IPS-NIHi11 (cell line): Measurements from ENCODE around the gene ZNF512B.
"Not testable (repeated sequence)": the region's sequence is repeated elsewhere in the genome, so short reads cannot be mapped to it uniquely, and the experiment has no call there.

Experiments
- DNase-seq: peaks from one replicate; pipeline ENCODE4 v3.0.0; 2012; ENCODE audit warnings: mixed read lengths, low spot score

ZNF512B gene

DNA sequence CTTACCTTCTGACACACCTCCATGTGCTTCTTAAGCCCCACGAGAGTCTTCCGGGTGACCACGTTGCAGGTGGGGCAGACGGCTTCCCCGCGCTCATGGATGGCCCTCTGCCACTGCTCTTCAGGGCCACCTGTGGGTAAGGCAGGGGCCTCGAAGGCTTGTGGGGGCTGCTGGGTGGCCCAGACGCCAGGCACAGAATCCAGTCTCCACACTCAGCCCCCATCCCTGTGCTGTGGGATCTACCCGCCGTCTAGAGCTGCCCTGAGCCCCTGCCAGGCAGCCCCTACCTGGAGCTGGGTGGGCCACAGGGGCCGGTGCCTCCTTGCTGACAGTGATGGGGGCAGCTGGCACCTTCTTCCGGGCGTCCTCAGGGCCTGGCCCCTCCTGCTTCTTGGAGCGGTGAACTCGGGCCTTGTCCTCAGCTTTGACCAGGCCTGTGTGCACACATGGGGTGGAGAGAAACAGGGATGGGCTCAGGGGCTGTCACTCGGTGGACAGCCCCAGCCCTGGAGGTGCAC, 5.9 kb downstream of the ZNF512B start:
- DNase-seq: no peak

DNA sequence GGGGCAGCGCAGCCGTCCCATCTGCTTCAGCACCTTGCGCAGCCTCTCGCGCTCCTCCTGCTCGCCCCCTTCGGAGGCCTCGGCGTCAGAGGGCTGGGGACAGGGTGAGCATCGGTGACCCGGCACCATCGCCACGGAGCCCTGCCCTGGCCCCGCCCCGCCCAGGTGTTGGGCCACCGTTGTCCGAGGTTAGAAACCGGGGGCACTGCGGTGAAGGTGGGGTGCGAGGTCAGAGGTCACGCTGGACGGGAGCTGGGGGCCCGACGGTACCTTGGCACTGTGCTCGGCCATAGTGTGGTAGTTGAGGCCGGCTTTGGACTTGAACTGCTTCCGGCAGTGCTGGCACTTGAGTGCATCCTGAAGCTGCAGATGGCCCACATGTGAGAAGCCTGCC, 6.4 kb downstream of the ZNF512B start:
- DNase-seq: no peak

DNA sequence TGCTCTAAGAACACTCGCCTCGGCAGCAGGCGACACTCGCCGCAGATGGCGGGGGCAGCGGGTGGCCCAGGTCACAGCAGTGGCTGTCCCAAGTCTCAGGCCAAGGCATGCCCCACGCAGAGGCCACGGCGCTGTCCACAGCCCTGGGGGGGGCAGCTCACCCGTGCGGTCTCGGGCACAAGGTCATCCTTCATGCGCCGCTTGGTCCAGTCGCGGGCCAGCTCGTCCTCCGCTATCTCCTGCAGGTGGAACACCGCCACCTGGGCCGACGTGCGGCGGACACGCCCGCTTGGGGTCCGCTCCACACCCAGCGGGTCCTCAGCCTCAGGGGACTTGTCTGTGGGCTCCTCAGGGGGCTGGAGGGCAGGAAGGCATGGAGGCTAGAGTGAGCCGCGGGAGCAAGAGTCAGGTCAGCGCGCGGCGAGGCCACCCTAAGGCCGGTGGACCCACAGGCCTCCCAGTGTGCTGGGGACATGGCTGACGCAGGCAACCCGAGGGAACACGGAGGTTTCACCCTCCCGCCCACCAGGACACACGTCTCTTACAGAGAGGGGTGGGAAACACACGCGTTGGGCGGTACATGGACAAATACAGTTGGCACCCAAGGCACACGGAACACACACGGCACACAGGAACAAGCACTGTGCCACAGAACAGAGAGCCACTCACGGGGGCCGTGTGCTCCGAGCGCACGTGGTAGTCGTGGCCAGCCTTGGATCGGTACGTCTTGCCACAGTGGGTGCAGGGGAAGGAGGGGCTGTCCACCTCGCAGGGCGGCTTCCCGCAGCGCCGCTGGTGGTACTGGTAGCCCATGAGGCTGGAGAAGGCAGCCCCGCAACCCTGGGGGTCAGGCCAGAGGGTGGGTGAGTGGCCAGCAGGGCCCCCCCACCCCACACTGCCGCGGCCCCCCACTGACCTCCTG, 7.0 kb downstream of the ZNF512B start:
- DNase-seq: no peak

DNA sequence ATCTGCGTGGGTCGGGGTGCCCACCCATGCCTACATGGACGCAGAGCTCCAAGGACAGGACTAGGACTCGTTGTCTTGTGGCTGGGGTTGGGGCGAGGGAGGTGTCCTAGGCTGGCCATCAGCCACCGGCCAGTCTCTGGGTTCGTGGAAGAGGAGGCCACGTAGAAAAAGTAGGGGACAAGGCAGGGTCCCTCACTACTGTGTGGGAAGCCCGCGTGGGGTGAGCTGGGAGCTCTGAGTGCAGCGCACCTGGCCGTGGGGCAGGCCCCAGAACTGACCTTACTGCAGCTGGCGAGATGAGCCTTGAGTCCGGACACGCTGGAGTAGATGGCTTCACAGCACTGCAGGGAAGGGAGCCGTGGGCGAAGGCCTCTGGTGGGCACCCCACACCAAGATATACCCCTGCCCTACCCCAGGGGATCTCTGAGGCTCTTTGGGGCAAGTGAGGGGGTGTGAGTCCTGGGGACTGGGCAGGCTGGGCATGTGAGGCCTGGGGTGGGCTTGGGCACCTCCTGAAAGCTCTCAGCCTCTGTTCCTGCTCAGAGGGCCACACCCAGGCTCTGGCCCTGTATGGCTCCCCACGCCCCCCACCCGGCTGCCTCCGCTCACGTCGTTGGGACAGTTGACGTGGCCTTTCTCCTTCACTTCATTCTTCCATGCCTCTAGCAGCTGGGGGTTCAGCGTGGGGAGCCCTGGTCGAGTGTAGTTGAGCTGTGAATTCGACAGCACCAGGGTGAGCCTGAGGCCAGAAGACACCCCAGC, 7.9 kb downstream of the ZNF512B start:
- DNase-seq: no peak

DNA sequence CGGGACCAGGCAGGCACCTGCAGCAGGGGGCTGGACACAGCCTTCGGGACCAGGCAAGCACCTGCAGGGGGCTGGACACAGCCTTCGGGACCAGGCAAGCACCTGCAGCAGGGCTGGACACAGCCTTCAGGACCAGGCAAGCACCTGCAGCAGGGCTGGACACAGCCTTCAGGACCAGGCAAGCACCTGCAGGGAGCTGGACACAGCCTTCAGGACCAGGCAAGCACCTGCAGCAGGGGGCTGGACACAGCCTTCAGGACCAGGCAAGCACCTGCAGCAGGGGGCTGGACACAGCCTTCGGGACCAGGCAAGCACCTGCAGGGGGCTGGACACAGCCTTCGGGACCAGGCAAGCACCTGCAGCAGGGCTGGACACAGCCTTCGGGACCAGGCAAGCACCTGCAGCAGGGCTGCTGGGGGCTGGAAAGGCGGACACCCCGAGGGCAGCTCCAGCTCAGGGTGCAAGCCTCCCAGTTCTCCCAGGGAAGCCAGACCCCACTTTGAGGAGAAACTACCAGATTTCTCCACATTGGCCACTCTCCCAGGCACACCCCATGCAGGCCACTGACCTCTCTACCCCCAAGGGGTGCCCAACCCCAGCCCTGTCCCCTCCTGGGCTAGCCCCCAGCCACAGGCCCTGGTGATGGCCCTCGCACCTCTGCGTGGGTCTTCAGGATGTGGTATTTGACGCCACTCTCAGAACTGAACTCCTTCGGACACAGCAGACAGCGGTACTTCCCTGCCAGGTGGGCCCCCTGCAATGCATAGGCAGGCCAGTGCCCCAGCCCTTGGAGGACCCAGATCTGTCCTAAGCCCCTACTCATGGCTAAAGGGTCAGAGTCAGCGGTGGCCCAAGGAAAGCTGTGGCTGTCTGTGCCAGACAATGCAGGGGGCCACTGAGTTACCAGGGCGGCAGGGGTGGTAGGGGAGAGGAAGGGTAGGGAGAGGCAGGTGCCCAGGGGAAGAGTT, 8.8 kb downstream of the ZNF512B start:
- not testable (repeated sequence) for DNase-seq

DNA sequence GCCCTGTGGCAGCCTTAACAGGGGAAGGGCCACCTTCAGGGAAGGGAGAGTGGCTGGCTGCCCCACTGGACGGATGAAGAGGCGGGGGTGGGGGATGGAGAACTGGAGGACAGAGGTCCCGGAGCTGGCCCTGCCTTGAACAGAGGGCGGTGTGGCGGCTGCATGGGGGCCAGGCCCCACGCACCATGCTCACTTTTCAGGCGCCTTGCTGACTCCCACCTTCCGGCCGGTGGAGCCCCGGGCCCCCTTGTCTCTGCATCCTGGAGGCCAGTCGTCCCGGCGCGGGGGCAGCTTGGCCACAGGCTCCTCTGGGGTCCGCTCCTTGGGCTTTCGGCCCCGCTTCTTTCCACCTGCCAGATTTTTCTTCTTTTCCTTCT, 10.0 kb downstream of the ZNF512B start:
- no peak for DNase-seq

DNA sequence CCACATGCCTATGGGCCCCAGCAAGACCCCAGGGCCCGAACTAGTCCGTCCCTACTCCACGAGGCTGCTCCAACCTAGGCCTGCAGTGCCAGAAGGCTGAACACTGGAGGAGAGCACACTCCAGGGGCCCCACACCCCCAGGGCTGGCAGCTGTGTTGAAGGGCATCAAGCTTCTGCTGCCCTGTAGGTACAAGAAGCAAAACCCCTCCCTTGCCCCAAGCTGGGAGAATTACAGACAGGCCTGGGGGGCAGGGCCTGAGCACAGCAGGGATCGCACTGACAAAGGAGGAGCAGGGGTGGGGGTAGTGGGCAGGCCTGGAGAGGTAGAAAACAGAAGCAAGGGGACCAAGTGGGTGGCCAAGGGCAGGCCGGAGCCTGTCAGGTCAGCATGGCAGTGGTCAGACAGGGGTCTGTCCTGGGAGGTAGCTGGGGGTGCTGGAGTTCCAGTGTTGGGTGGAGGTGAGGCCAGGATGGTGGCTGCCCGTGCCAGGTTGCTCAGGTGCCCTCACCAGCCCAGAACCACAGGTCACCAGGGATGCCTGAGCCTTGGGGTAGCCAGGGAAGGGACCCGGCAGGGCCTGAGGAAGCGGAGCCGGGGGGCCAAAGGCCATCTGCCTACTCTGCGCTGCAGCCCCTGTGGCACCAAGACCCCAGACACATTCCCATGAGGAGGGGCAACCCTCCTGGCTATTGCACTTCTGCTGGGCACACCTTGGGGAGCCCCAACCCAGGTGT, 10.6 kb downstream of the ZNF512B start:
- no peak for DNase-seq

DNA sequence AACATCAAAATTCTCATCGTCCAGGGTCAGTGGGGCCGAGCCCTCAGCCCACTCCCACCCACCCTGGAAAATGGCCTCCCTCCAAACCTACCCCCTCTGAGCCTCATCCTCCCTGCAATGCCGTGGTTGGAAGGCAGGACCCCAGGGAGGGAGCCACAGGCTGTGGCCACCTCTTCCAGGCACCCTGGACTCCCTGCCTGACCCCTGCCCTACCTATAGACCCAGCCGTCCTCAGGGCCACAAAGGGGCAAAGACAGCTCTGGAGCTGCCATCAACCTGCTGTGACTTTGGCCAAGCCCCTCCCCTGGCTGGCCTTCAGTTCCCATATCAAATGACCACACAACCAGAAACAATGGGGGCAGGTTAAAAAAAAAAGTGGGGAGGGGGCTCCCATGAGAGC, 11.3 kb downstream of the ZNF512B start:
- no peak for DNase-seq

DNA sequence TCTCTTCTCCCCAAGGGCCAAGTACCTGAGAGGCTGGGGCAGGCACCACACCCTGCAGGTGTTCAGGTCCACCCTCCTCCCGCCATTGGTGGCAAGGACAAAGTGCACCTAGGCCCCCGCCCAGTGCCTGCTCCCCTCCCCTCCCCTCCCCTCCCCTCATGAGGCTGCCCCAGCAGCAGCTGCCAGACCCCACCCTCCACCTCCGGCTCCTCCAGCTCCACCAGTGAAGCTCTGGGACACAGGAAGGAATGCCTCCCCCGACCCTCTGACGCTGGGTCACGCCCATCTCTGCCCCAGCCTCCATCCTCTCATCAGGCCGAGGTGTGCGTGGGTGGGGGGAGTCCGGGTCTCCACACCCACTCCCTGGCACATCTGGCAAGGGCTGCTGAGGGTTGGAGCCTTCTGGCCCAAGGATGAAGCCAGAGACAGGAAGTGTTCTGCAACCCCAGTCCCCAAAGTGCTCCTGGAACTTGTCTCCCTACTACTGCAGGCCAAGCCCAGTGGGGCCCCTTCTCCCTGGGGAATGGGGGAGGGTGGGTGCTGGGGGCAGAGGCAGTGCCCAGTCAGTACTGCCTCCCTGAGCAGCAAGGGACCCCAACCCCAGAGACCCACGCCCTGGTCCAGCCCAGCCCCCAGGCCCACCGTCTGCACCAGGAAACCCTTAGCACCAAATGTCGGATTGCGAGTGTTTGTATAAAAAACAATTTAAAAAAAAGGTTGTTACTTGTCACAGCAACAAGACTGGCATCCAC, 11.9 kb downstream of the ZNF512B start:
- peak; percentile 86 for DNase-seq

DNA sequence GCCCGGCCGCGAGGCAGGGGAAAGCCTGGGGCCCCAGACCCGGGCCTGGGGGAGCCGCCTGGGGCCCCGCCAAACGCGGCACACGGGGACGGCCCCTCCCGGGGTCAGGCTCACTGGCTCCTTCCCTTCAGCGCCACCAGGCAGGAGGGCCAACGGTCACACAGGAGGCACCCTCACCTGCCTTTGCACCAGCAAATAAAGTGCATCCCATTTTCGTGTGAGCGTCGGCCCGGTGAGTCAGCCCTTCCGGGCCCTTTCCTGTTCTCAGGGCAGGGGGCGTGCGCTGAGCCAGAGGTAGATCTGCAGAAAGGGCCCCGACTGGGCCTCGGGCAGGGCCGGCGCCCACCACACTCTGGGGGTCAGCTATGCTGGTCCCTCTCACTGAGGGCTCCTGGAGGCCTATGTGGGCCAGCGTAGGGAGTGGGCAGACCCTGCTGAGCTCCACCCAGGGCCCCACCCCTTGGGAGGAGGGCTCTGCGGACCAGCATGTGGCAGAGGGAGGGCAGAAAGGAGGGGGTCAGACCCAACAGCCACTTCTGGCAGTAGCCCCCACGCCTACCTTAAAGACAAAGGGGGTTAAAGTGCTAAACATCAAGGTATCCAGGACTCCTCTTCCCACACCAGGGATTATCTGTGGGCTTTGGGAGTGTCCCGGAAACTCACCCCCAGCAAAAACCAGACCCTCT, 12.6 kb downstream of the ZNF512B start:
- peak; percentile 85 for DNase-seq

DNA sequence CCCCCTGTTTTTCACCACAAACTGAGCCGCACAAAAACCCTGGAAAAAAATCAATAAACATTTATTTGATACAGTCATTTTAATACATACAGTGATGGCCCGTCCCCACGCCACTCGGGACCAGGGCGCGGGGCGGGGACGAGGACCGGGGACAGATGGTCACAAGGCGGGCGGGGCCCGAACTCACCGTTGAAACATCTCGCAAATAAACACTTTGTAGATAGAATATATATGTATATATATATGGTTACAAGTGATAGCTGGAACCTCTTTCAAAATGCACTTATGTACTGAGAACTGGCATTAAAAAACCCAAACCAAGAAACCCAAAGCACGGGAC, 13.1 kb downstream of the ZNF512B start:
- DNase-seq: no peak

DNA sequence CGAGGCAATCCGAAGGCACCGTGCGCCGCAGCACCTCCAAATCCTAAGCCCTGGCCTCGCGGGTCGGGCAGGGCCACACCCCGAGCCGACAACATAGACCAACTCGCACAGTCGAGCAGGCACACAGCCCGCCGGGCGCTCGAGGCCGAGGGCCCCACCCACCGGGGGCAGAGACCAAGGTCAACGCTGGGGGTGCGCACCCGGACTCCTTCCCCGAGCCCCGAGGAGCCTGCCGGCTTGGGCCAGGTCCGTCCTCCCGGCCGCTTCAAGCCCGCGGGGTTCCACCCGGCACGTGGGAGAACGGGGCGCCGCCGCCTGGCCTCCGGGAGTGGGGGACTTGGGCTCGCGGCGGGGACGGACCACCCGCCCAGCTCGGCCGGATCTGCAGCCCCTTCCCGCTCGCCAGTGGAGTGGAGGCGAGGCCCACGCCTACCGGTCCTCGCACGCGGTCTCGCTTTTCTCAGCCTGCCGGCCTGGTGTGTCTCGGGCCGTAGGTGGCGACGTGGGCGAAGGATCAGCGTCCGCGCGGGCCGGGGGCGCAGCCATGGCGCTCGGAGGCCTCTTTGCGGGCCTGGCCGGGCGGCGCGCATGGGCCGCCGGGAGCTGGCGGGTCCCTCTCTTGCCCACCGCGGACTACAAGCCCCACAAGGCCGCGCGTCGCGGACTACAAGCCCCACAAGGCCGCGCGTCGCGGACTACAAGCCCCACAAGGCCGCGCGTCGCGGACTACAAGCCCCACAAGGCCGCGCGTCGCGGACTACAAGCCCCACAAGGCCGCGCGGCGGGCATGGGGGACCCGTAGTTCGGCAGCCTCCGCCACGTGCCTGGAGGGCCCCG, 13.7 kb downstream of the ZNF512B start, which contains the start of gene UCKL1:
UCKL1 (minus strand) TSS at position 590 of the 837 bp plus-strand sequence; CDS start at position 546, 44 bp downstream.
- peak; percentile 95 for DNase-seq

DNA sequence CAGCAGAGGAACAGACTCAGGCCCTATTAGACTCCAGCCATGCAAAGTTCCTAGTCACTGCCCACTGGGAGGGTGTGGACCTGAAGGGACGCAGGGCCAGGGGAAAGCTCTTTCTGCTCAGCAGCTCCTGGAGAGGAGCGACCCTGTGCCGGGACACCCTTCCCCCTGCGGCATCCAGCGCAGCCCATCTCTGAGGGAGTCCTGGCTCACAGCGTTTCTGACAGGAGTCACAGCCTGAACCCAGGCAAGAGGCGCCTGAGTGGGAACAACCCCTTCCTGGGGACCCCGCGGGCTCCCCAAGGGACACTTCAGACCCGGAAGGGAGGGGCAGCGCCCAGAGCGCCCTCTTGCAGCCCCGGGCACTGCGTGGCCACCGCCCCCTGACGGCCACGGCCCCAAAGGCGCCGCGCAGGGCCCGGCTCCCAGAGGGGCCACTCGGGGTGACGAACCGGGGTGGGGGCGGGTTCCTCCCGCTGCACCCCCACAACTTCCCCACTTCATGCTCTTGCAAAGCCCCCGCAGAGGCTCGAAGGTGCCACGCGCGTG, 14.4 kb downstream of the ZNF512B start:
- DNase-seq: peak; percentile 62

DNA sequence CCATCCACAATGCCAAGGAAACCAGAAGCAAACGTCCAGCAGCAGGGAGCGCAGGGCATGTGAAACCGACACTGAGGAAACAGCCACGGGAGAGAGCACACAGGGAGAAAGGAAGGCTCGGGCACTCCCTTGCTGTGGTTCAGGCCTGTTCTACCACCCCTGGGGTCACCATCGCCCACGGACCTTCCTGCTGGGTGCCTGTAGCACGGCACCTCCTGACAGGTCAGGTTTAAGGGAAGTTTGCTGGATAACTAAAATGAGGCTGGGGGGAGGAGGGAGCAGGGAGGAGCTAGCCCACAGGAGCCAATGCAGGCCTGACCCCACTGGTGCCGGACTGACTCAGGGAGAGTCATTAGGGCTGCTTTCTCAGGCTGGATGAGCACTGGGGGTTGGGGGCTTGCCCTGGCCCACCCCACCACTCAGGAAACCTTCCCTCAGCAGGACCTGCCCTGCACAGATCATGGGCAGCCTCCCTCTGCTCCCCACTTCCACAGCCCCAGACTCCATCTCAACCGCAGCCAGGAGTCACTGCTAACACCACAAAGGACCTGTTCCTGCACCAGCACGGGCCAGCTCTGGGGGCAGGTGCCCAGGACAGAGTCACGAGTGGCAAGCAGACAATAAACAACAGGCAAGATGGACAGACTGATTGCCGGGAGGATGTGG, 15.8 kb downstream of the ZNF512B start:
- DNase-seq: no peak

DNA sequence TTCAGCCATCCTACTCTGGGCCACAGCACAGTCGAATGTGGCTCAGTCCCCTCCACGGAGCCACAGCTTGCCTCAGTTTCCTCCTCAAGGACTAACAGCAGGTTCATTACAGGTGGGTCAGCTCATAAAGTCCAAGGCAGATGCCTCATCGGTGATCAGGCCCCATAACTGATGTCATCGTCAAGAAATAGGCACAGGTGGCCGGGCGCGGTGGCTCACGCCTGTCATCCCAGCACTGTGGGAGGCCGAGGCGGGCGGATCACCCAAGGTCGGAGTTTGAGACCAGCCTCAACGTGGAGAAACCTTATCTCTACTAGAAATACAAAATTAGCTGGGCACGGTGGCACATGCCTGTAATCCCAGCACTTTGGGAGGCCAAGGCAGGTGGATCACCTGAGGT, 17.0 kb downstream of the ZNF512B start:
- DNase-seq: no peak

DNA sequence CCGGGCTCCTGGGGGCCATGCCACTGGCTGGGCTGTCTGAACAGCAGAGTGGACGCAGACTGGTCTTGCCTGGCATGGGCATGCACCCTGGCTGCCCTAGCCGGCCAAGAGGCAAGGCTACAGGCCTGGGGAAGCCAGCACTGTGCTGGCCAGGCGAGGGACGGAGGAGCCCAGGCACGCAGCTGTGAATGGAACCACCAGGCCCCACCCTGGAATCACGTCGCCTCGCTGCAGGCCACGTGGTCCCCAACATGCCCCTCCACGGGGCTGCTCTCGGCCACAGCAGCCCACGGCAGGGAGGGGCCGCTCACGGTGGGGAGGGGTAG, 17.6 kb downstream of the ZNF512B start:
- DNase-seq: no peak

DNA sequence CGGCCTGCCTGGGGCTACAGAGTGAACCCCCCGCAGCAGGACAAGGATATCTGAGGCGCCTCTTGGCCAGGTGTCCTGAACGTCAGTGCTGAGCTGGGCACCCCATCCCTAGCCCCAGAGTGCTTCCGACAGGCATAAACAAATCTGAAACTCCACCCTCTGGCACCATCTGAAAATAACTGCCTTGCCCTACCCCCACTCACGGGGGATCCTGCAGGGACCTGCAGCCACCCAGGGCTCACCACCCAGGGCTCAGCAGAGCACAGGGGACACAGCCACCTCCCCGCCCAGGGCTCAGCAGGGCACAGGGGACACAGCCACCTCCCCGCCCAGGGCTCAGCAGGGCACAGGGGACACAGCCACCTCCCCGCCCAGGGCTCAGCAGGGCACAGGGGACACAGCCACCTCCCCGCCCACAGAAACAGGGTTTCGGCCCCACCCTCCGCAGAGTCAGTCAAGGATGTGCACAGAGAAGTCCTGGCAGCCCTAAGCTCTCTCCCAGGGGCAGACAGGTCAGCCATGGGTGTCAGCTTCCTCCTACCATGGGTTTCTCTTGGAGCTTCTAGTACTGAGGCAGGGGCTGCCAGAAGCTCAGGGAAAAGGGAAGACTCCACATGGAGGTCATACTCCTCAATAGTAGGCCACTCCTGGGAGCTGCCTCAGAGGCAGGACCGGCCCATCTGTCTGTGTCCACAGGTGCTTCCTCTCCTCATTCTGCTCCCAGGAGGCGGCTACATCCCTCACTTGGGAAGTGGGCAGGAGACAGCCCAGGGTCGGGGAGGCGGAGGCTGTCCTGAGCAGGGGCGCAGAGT, 18.1 kb downstream of the ZNF512B start:
- no peak for DNase-seq
